Measurements from ENCODE around the gene KRT82. TPM values are rescaled to one million over a fixed set of nuclear protein-coding genes. Genes with fewer than 3 reads are reported as not detected.
"Not testable (repeated sequence)": the region's sequence is repeated elsewhere in the genome, so short reads cannot be mapped to it uniquely, and the experiment has no call there.

The KRT82 gene
- total RNA-seq, 2 experiments from 2014 or later = not detected

- ChIA-PET CTCF (ENCODE audit: unreplicated experiment) (no interaction called here), POLR2A (interaction anchor here (1.2 kb wide), 1 partner anchor 12 kb away, joined by 3 read pairs; no protein-coding TSS in a partner anchor)
- TF ChIP-seq CTCF (conservative IDR thresholded peaks at IDR 0.05; ENCODE audit: low read length) (no peak), EZH2phosphoT487 (IDR thresholded peaks at IDR 0.05; ENCODE audit: borderline replicate concordance, low read depth, low read length) (no peak)
- Histone ChIP-seq H3K79me2 (ENCODE audit: insufficient read depth, low read depth, low read length) (no peaks in the 10 kb centered on the region), H3K4me2 (ENCODE audit: low read length) (no peak overlapping the region), H4K20me1 (ENCODE audit: insufficient read depth, low read length) (no peaks in the 10 kb centered on the region), H3K4me1 (ENCODE audit: insufficient read depth, low read length, poor library complexity, severe bottlenecking) (no peaks in the 10 kb centered on the region), H3K4me3 (ENCODE audit: low read depth, low read length, poor library complexity, severe bottlenecking) (no peak overlapping the region), H3K9me2 (ENCODE audit: insufficient read depth, low read length) (no peaks in the 10 kb centered on the region), H3K36me3 (ENCODE audit: insufficient read depth, low read length) (no peaks in the 10 kb centered on the region), H3K9me3 (ENCODE audit: low read length) (no peaks in the 10 kb centered on the region), H3K27ac (ENCODE audit: low read depth, low read length, poor library complexity, severe bottlenecking) (no peak overlapping the region), H2AFZ (ENCODE audit: low read length) (no peak overlapping the region)
- no peak for DNase-seq (ENCODE audit: low spot score)
- BruUV-seq (replicated peaks) = no TSS peak
- intact Hi-C loops (cut with micrococcal nuclease; ENCODE audit: unreplicated experiment) = no loop called here
Observed at GRCh38 chr12:52413202-52413601, 7.1 kb upstream of the KRT82 start.

- Histone ChIP-seq H3K9me3 (ENCODE audit: low read length) (no peaks in the 10 kb centered on the region), H3K36me3 (ENCODE audit: insufficient read depth, low read length) (no peaks in the 10 kb centered on the region), H2AFZ (ENCODE audit: low read length) (no peak overlapping the region), H3K4me3 (ENCODE audit: low read depth, low read length, poor library complexity, severe bottlenecking) (no peak overlapping the region), H4K20me1 (ENCODE audit: insufficient read depth, low read length) (no peaks in the 10 kb centered on the region), H3K4me1 (ENCODE audit: insufficient read depth, low read length, poor library complexity, severe bottlenecking) (no peaks in the 10 kb centered on the region), H3K27ac (ENCODE audit: low read depth, low read length, poor library complexity, severe bottlenecking) (no peak overlapping the region), H3K9me2 (ENCODE audit: insufficient read depth, low read length) (no peaks in the 10 kb centered on the region), H3K4me2 (ENCODE audit: low read length) (no peak overlapping the region), H3K79me2 (ENCODE audit: insufficient read depth, low read depth, low read length) (no peaks in the 10 kb centered on the region)
- no TSS peak for BruUV-seq (replicated peaks)
- TF ChIP-seq CTCF (conservative IDR thresholded peaks at IDR 0.05; ENCODE audit: low read length) (no peak), EZH2phosphoT487 (IDR thresholded peaks at IDR 0.05; ENCODE audit: borderline replicate concordance, low read depth, low read length) (no peak)
- intact Hi-C loops (cut with micrococcal nuclease; ENCODE audit: unreplicated experiment) = no loop called here
- no peak for DNase-seq (ENCODE audit: low spot score)
- ChIA-PET POLR2A (no interaction called here), CTCF (ENCODE audit: unreplicated experiment) (no interaction called here)
Observed at GRCh38 chr12:52411815-52412214, 5.7 kb upstream of the KRT82 start.

DNA sequence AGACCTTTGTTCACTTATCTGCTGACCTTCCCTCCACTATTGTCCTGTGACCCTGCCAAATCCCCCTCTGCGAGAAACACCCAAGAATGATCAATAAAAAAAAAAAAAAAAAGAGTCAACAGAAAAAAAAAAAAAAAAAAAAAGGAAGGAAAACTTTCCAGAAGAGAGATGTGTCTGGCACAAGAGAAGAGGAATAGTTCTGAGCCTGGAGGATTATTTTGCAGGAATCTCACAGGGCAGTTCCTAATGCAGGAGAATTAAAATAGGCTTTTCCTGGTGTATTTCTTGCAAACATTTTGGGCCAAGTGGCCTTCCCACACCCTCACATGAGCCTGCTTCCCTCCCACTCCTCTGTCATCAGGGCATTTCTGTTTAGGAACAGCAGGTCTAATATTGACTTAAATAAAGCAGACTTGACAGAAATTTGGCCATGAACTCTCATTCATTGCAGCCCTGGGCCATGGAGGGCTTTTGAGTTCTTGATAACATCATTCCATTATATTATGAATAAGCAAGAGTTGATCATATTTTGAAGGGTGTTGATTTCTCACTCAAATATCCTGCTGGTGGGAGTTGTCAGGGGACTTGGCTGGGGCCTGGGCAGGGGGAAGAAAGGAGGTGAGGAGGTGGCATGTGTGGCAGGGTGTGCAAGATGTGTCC, 4.6 kb upstream of the KRT82 start:
- POLR2A ChIA-PET = not testable (repeated sequence)

More for the DNA sequence above, 4.6 kb upstream of the KRT82 start:
- H3K79me2 ChIP-seq (ENCODE audit: insufficient read depth, low read depth, low read length); H4K20me1 ChIP-seq (ENCODE audit: insufficient read depth, low read length); H3K4me1 ChIP-seq (ENCODE audit: insufficient read depth, low read length, poor library complexity, severe bottlenecking); H3K9me3 ChIP-seq (ENCODE audit: low read length); H3K36me3 ChIP-seq (ENCODE audit: insufficient read depth, low read length); DNase-seq (ENCODE audit: low spot score); BruUV-seq (replicated peaks); H3K27ac ChIP-seq (ENCODE audit: low read depth, low read length, poor library complexity, severe bottlenecking); H3K4me2 ChIP-seq (ENCODE audit: low read length); H3K9me2 ChIP-seq (ENCODE audit: insufficient read depth, low read length); intact Hi-C loops (cut with micrococcal nuclease; ENCODE audit: unreplicated experiment); CTCF ChIA-PET (ENCODE audit: unreplicated experiment); H2AFZ ChIP-seq (ENCODE audit: low read length); H3K4me3 ChIP-seq (ENCODE audit: low read depth, low read length, poor library complexity, severe bottlenecking): not testable (repeated sequence)
